K562 (cell line): Measurements from ENCODE around the gene SCARB2. TPM values are rescaled to one million over a fixed set of nuclear protein-coding genes. Genes with fewer than 3 reads are reported as not detected.

Experiments used
- ATAC-seq: fragments of 200-7000 bp; cut with Tn5 transposase; 3 replicates; pipeline ENCODE4 v1.9.1; 2020; ENCODE audit warnings: moderate library complexity
- BruUV-seq: library from RNA; stranded (reverse); fragments of 400-500 nt; replicated peaks from 2 replicates; lab custom pipeline; 2021; lab: Mats Ljungman, UMichigan
- CTCF ChIA-PET: fragments of 300-600 bp; formaldehyde crosslinking; extraction: SDS; loops from one replicate; lab custom pipeline; 2021; ENCODE audit warnings: low intra/inter-chr PET ratio; lab: Yijun Ruan, JAX
- POLR2A ChIA-PET: fragments of 300-600, 350-650 bp; sonication (Branson Sonifier 250); formaldehyde crosslinking; extraction: SDS; loops from one replicate; lab custom pipeline; 2021; ENCODE audit warnings: antibody characterized with exemption, inconsistent platforms; lab: Yijun Ruan, JAX
- DNase-seq, 4 experiments: peaks; one replicate each; pipeline versions ENCODE4 v3.0.0 to v3.0.0-alpha.2; 2011 to 2018; ENCODE audit warnings: low spot score in 3 of 4, mixed read lengths in 3 of 4; ENCODE audit errors: extremely low read depth in 1 of 4
- FAIRE-seq: peaks from 2 replicates; lab custom pipeline; 2011; peaks lifted over from hg19 to GRCh38; lab: Jason Lieb, UNC
- H2AFZ ChIP-seq: 2 replicates; pipeline ENCODE4 v1.6.0; 2011; ENCODE audit warnings: low read depth, low read length, control low read depth, inconsistent platforms
- H3K27ac ChIP-seq: fragments of 200-600 bp; 3 replicates; pipeline ENCODE4 v1.8.0; 2011; ENCODE audit warnings: low read depth, mild to moderate bottlenecking, control low read depth, inconsistent platforms, low read length, moderate library complexity, mixed read lengths; ENCODE audit errors: extremely low read depth
- H3K27me3 ChIP-seq, 2 experiments: fragments of 300-600 bp in 1 of 2; 2 replicates in 1 of 2; 3 replicates in 1 of 2; pipeline versions ENCODE4 v1.6.0 to v1.8.0; 2011; ENCODE audit warnings: inconsistent platforms in 2 of 2, low read length in 2 of 2, mild to moderate bottlenecking in 1 of 2, mixed read lengths in 1 of 2, moderate library complexity in 1 of 2; ENCODE audit not compliant: control insufficient read depth in 2 of 2, insufficient read depth in 2 of 2
- H3K36me3 ChIP-seq: fragments of 300-600 bp; 3 replicates; pipeline ENCODE4 v1.8.0; 2011; ENCODE audit warnings: mild to moderate bottlenecking, low read length, inconsistent platforms; ENCODE audit not compliant: control insufficient read depth, insufficient read depth
- H3K4me1 ChIP-seq, 2 experiments: fragments of 200-600 bp in 1 of 2; replicated peaks in 1 of 2; 2 replicates in 1 of 2; 3 replicates in 1 of 2; pipeline versions ENCODE4 v1.5.1 to v1.8.0; 2011; ENCODE audit warnings: inconsistent platforms in 2 of 2, low read length in 2 of 2, mild to moderate bottlenecking in 1 of 2, mixed read lengths in 1 of 2, moderate library complexity in 1 of 2; ENCODE audit not compliant: control insufficient read depth in 2 of 2, insufficient read depth in 2 of 2
- H3K4me2 ChIP-seq: 2 replicates; pipeline ENCODE4 v1.6.1; 2011; ENCODE audit warnings: low read length, control low read depth, inconsistent platforms, mixed read lengths; ENCODE audit not compliant: insufficient read depth
- H3K4me3 ChIP-seq: fragments of 200-600 bp; sonication (generic), shearing (Covaris generic); 2 replicates; pipeline ENCODE4 v1.5.1; 2016; ENCODE audit warnings: control low read depth, inconsistent platforms
- H3K79me2 ChIP-seq: fragments of 200-600 bp; 3 replicates; pipeline ENCODE4 v1.8.0; 2011; ENCODE audit warnings: low read length, inconsistent platforms; ENCODE audit not compliant: control insufficient read depth, insufficient read depth
- H3K9ac ChIP-seq, 2 experiments: 2 replicates each; pipeline versions ENCODE4 v1.6.0 to v1.6.1; 2011; ENCODE audit warnings: low read depth in 2 of 2, low read length in 2 of 2, control low read depth in 1 of 2, inconsistent platforms in 1 of 2, mild to moderate bottlenecking in 1 of 2, mixed read lengths in 1 of 2; ENCODE audit not compliant: insufficient read depth in 1 of 2
- H3K9me1 ChIP-seq: one replicate; pipeline ENCODE4 v1.6.0; 2011; ENCODE audit warnings: inconsistent platforms, mild to moderate bottlenecking, low read length, moderate library complexity; ENCODE audit not compliant: control insufficient read depth, insufficient read depth
- H3K9me3 ChIP-seq: replicated peaks from 2 replicates; pipeline ENCODE4 v1.5.1; 2011; ENCODE audit warnings: low read depth, low read length, inconsistent platforms; ENCODE audit not compliant: control insufficient read depth, insufficient read depth
- H4K20me1 ChIP-seq: replicated peaks from 2 replicates; pipeline ENCODE4 v1.6.1; 2011; ENCODE audit warnings: low read length, inconsistent platforms, mixed read lengths; ENCODE audit not compliant: control insufficient read depth, insufficient read depth
- ARID1B ChIP-seq: fragments of 450-650 bp; IDR thresholded peaks from 2 replicates; pipeline ENCODE4 v1.6.1; 2016; ENCODE audit warnings: antibody characterized with exemption, mild to moderate bottlenecking, inconsistent platforms
- DNMT1 ChIP-seq: fragments of 450-650 bp; IDR thresholded peaks from 2 replicates; pipeline ENCODE4 v1.6.1; 2016; ENCODE audit warnings: antibody characterized with exemption, mild to moderate bottlenecking
- HMG20A ChIP-seq: fragments of 450-650 bp; formaldehyde crosslinking; conservative IDR thresholded peaks from 2 replicates; pipeline ENCODE4 v1.4.0; 2020; ENCODE audit warnings: mild to moderate bottlenecking, mixed read lengths
- JUND ChIP-seq, 2 experiments: IDR thresholded peaks; 2 replicates in 1 of 2; 3 replicates in 1 of 2; pipeline ENCODE4 v1.6.1; 2011; ENCODE audit warnings: borderline replicate concordance in 2 of 2, low read depth in 2 of 2, low read length in 2 of 2, improper control_type of control experiment in 1 of 2, missing biosample characterization in 1 of 2, missing genetic modification characterization in 1 of 2, missing genetic modification reagents in 1 of 2
- NFATC3 ChIP-seq: fragments of 450-650 bp; IDR thresholded peaks from 2 replicates; pipeline ENCODE4 v1.6.1; 2017; ENCODE audit warnings: mild to moderate bottlenecking
- TEAD4 ChIP-seq, 2 experiments: sonication (generic) in 1 of 2; formaldehyde crosslinking in 1 of 2; IDR thresholded peaks; 2 replicates each; pipeline versions ENCODE4 v1.6.1 to v1.8.0; 2012 to 2022; ENCODE audit warnings: borderline replicate concordance in 1 of 2, inconsistent platforms in 1 of 2, low read length in 1 of 2, mild to moderate bottlenecking in 1 of 2, missing genetic modification reagents in 1 of 2
- WGBS: fragments of 100-300 bp; shearing (Covaris generic); methylation state at CpG from one replicate; pipeline ENCODE4 v1.1.6; 2016; ENCODE audit warnings: low coverage, mixed read lengths; ENCODE audit not compliant: insufficient coverage; ENCODE audit errors: missing lambda C conversion rate; 5-methylcytosine and 5-hydroxymethylcytosine counted together
- in situ Hi-C: fragments of 300-500 bp; cut with MboI; formaldehyde crosslinking; loops from 4 replicates; pipeline ENCODE4 v1.15.0; 2018; ENCODE audit warnings: inconsistent platforms, mixed read lengths
- intact Hi-C: fragments of 100-400 bp; cut with micrococcal nuclease; formaldehyde crosslinking; loops from 2 replicates; pipeline ENCODE4 v1.14.2; 2022
- polyA plus RNA-seq, 8 experiments: library from polyadenylated mRNA; depleted of rRNA in 4 of 8; stranded (reverse) in 5 of 8; unstranded in 3 of 8; fragments of >200 nt; fragmentation: Nextera tagmentation in 2 of 8; fragmentation: Illumina TruSeq in 1 of 8; extraction: Ambion mirVana in 2 of 8; extraction: Trizol in 1 of 8; gene quantifications; 2 replicates each; pipeline versions ENCODE4 v1.2.1 to v1.2.3, GENCODE V29; 2011 to 2014; ENCODE audit warnings: inconsistent platforms in 1 of 8, missing spikeins in 1 of 8
- total RNA-seq, 7 experiments: library from RNA; depleted of rRNA in 6 of 7; stranded (reverse); fragments of >200 nt in 6 of 7; fragmentation: Illumina TruSeq in 2 of 7; extraction: Trizol in 2 of 7; gene quantifications; 2 replicates each; pipeline versions ENCODE4 v1.2.1 to v1.2.3, GENCODE V29; 2011 to 2021; ENCODE audit warnings: low replicate concordance in 1 of 7
- TF ChIP-seq, protein P1 (sequence below): sonication (generic); IDR thresholded peaks from 2 replicates; pipeline ENCODE4 v1.6.1; 2016
- TF ChIP-seq, protein P2 (sequence below): fragments of 150-350 bp; IDR thresholded peaks from 2 replicates; pipeline ENCODE4 v1.6.1; 2014; ENCODE audit warnings: low read depth, mild to moderate bottlenecking, low read length, borderline replicate concordance

SCARB2 gene
- total and polyA plus RNA-seq, 9 of the 15 experiments (the other 6 are each of a cell fraction or from before 2014, with no cell fraction given) = 6.1 to 25.8 (median 17.8) TPM

DNA sequence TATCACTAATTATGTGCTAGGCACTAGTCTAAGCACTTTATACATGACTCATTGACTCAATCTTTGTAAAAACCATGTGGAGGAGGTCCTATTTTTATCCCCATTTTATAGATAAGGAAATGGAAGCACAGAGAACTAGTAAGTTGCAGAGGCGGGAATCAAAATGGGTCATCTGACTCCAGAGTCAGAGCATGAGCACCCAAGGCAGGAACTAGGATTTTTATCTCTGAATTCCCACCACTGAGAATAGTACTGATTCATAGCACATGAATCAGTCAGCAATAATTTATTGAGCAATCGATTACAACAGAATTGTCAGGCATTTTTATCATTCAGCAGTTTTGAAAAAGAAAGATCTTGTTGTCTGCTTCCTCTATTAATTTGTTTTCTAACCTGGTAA, 19.3 kb downstream of the SCARB2 start (continued):
- TF ChIP-seq TEAD4 (IDR thresholded peaks at IDR 0.05; ENCODE audit: low read length) (0 out of 2 replicates have a peak, but pooled peaks have one; percentile 17), TEAD4 (CRISPR knock-in tag; IDR thresholded peaks at IDR 0.05; ENCODE audit: borderline replicate concordance) (no peak), DNMT1 (no peak), ARID1B (0 out of 2 replicates have a peak, but pooled peaks have one; percentile 20), JUND (IDR thresholded peaks at IDR 0.05; ENCODE audit: borderline replicate concordance, low read depth, low read length) (peak; percentile 12; the same call in 1 of the 2 replicates), JUND (tag; IDR thresholded peaks at IDR 0.05; ENCODE audit: borderline replicate concordance, low read depth, low read length) (peak; percentile 44; the same call in 1 of the 3 replicates)
- TF ChIP-seq, protein P1, sequence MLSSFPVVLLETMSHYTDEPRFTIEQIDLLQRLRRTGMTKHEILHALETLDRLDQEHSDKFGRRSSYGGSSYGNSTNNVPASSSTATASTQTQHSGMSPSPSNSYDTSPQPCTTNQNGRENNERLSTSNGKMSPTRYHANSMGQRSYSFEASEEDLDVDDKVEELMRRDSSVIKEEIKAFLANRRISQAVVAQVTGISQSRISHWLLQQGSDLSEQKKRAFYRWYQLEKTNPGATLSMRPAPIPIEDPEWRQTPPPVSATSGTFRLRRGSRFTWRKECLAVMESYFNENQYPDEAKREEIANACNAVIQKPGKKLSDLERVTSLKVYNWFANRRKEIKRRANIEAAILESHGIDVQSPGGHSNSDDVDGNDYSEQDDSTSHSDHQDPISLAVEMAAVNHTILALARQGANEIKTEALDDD = peak; percentile 76; the same call in 1 of the 2 replicates

DNA sequence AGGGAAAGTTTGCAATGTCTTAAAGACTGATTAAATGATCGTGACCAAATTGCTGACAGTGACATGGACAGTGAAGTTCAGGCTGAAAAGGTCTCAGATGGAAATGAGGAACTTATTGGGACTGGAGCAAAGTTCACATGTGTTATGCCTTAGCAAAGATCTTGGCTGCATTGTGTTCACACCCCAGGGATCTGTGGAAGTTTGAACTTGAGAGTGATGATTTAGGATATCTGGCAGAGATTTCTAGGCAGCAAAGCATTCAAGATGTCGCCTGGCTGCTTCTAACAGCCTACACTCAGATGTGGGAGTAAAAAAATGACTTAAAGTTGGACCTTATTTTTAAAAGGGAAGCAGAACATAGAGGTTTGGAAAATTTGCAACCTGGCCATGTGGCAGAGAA, 21.4 kb downstream of the SCARB2 start:
- no TSS peak for BruUV-seq
- Histone ChIP-seq H3K27me3 (no peaks in the 10 kb centered on the region), H3K79me2 (no peaks in the 10 kb centered on the region), H3K9me1 (no peaks in the 10 kb centered on the region), H3K9me3 (no peaks in the 10 kb centered on the region; the same call in 1 of the 2 replicates), H4K20me1 (no peaks in the 10 kb centered on the region), H3K9ac (no peak overlapping the region), H2AFZ (no peak overlapping the region), H3K4me2 (no peak overlapping the region), H3K4me3 (no peak overlapping the region), H3K36me3 (peaks cover 4% of the 10 kb centered on the region; the same call in 1 of the 3 replicates), H3K4me1 (peaks cover 0 to 2% of the 10 kb centered on the region in 2 experiments; a peak in 1 of 5 replicates), H3K27ac (no peak overlapping the region)
- no peak for FAIRE-seq
- ChIA-PET CTCF (no interaction called here), POLR2A (no interaction called here)
- ATAC-seq = no peak
- intact Hi-C loops (no loop called here), in situ Hi-C loops (no loop called here)
- TF ChIP-seq NFATC3 (no peak), HMG20A (CRISPR knock-in tag) (no peak)
- TF ChIP-seq, protein P2, sequence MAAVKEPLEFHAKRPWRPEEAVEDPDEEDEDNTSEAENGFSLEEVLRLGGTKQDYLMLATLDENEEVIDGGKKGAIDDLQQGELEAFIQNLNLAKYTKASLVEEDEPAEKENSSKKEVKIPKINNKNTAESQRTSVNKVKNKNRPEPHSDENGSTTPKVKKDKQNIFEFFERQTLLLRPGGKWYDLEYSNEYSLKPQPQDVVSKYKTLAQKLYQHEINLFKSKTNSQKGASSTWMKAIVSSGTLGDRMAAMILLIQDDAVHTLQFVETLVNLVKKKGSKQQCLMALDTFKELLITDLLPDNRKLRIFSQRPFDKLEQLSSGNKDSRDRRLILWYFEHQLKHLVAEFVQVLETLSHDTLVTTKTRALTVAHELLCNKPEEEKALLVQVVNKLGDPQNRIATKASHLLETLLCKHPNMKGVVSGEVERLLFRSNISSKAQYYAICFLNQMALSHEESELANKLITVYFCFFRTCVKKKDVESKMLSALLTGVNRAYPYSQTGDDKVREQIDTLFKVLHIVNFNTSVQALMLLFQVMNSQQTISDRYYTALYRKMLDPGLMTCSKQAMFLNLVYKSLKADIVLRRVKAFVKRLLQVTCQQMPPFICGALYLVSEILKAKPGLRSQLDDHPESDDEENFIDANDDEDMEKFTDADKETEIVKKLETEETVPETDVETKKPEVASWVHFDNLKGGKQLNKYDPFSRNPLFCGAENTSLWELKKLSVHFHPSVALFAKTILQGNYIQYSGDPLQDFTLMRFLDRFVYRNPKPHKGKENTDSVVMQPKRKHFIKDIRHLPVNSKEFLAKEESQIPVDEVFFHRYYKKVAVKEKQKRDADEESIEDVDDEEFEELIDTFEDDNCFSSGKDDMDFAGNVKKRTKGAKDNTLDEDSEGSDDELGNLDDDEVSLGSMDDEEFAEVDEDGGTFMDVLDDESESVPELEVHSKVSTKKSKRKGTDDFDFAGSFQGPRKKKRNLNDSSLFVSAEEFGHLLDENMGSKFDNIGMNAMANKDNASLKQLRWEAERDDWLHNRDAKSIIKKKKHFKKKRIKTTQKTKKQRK = no peak
- no peak for DNase-seq
- WGBS = 82% methylated on average over 2 of the region's 2 CpGs
